Kidney capillary endothelial cell (primary cell): ENCODE results near the gene GALNTL6.
"Not testable (repeated sequence)": the region's sequence is repeated elsewhere in the genome, so short reads cannot be mapped to it uniquely, and the experiment has no call there.

Experiments
- DNase-seq: peaks from one replicate; pipeline ENCODE4 v3.0.0-alpha.2; 2018; ENCODE audit warnings: low spot score

Gene GALNTL6

GRCh38 chr4:172947594-172947993, 1134.4 kb downstream of the GALNTL6 start:
- DNase-seq: no peak

DNA sequence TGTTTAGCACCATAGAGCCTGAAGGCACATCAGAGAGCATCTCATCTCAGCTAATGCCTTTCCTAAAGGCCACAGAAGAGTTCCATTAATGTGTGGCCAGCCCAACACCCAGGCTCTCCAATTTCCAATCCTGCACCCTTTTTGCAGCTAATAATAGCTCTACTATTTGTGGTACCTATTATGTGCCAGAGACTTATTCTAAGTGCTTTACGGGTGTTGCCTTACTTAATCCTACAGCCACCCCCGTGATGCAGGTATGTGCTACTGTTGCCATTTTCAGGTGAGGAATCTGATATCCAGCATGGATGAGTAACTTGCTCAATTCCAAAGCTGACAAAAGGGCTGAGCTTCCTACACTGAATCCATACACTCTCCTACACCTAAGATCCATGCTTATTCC, 1137.8 kb downstream of the GALNTL6 start:
- DNase-seq: no peak

DNA sequence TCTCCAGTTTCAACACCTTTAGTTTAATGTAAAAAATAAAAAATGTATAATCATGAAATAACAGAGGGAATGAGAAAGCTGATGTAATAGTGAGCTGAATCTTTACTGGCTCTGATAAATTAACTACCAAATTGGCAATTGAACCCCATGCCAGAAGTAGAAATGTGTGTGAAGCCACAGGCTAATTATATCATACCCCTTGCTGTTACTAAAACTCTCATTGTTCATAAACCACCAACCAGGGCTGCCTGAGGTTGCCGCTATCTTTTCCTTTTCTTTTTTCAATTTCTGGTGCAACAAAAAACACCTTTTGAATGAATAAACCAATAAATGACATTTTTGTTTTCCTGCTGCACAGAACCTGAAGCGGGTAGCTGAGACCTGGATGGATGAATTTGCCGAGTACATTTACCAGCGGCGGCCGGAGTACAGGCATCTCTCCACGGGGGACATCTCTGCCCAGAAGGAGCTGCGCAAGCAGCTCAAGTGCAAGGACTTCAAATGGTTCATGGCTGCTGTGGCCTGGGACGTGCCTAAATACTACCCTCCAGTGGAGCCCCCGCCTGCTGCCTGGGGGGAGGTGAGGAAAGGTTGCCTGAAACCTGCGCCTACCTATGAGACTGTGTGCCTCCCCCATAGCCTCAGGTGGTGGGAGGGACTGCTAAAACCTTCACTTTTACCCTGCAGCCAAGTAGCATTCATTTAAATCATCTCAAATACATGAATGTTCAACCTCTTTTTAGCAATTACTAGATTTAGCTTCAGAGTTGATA, 1138.7 kb downstream of the GALNTL6 start:
- DNase-seq: no peak

- no peak for DNase-seq
Measured at GRCh38 chr4:172953896-172954568, 1140.8 kb downstream of the GALNTL6 start.

DNA sequence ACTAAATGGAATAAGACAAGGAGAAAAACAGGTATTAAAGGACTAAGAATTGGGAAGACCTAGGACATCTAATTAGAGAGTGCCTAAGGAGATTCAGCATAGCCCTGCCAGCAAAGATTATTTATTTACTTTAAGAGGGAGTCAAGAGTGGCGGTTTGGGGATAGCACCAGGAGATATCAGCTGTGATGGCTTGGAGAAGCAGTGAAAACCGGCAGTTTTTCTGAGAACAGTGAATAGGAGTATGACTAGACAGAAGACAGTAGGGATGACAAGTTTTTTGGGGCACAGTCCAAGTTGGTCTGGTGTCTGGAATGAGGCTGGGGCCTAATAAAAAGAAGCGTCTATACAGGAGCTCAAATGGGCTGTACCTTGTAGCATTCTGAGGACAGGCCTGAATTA, 1143.1 kb downstream of the GALNTL6 start:
- not testable (repeated sequence) for DNase-seq

DNA sequence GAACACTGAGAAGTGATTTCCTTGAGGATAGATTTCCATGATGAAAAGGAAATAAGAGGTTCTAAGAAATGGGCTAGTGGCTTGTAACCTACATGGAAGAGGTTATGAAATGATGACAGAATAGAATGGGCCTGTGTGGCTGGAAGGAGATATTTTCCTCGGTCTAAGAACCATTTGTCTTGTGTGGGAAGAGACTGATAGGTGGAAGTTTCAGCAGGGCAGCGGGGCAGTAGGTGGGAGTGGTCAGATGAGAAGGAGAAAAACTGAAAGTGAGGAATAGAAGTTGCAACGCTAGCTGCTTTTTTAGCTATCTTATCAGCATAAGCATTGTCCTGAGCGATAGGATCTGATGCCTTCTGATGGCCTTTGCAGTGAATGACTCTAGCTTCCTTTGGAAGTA, 1144.0 kb downstream of the GALNTL6 start:
- DNase-seq: no peak

GRCh38 chr4:172962564-172963353, 1149.6 kb downstream of the GALNTL6 start:
- no peak for DNase-seq

DNA sequence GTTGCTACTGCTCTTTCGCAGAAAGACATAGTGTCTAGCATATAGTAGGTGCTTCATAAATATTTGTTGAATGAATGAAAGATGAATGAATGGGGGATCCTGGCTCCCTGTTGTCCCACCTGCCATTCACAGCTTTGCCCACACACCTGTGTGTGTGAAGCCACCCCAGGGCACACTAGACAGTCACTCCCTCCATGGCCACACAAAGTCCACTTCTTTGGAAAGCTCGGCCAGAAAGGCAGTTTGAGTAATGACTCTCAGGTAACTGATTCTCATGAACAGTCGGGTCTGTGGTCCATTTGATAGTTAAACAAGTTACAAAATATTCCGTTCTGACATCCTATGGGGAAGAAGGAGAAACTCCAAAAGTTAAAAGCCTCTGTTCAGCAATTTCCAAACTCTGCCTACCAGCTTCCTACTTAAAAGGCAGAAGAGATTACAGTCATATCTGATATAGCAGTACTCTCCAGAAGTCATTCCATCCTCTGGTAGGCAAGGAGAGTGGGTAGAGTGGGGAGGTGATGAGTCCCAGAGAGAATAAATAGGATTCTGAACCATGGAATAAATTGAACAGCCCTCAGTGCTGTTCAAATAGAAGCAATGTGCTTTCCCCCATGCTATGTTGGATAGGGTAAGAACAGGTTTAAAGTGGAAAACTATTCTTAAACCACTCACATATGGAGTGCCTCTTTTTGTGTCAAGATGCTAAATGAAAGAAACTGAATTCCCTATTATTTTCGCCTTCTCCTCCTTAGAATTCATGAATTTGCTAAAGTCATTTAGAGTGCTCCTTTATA, 1150.5 kb downstream of the GALNTL6 start:
- no peak for DNase-seq

GRCh38 chr4:172970189-172970588, 1157.0 kb downstream of the GALNTL6 start:
- not testable (repeated sequence) for DNase-seq

DNA sequence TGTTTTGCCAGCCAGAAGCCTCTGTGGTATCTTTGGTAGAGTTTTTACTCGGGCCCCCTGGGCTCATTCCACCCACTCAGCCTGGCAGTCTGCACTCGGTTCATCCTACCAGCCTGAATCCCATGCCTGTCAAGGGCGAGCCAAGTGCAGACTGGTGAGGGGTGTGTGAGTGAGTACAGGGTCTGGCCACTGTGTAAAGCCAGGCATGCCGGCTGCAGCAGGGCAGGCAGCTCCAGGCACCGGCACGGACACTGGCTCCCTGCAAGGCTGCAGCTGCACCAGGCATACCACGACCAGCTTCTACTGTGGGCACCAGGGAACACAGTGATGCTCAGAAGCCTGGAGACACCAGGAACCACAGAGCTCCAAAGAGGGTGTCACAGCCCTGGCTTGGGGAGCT, 1161.4 kb downstream of the GALNTL6 start:
- no peak for DNase-seq

DNA sequence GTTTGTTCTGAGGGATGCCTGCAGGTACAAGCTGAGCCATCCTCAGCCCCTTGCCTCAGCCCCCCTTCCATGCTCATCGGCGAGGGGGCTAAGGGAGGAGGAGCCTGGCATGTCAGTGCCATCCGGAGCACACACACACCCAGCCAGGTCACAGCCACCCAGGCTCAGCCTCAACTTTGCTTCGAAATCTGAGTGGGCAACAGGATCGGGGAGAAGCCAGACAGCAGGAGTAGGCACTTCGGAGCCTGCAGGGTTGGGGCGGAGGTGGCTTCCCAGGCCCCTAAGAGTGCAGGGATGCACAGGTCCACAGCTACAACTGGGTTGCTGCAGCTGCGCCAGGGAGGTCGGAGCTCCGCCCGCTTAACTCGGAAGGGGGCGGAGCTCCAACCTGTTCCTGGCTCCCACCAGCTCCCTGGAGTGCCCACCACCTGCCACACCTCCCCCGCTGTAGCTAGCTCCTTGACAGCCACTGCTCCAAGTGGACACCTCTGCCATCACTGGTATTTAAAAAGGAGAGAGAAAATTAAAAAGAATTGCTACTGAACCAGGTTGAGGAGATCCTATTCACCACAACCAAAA, 1162.5 kb downstream of the GALNTL6 start:
- DNase-seq: no peak

GRCh38 chr4:172977491-172978041, 1164.4 kb downstream of the GALNTL6 start:
- DNase-seq: not testable (repeated sequence)

DNA sequence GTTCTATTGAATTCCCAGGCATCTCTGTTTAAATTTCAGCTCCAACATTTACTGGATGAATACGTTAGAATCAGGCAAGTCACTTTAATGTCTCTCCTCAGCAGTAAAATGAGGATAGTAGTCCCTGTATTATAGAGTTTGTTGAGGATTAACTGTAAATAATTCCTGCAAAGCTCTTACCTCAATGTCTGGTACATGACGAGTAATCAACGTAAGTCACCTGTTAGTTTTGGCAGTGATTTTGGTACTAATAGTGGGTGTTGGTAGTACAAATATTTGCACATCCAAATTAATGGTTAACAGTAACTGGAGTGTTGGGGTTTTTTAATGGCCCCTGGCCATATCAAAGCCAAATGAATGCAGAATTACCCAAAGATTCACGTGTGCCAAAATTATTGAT, 1165.6 kb downstream of the GALNTL6 start:
- DNase-seq: no peak

DNA sequence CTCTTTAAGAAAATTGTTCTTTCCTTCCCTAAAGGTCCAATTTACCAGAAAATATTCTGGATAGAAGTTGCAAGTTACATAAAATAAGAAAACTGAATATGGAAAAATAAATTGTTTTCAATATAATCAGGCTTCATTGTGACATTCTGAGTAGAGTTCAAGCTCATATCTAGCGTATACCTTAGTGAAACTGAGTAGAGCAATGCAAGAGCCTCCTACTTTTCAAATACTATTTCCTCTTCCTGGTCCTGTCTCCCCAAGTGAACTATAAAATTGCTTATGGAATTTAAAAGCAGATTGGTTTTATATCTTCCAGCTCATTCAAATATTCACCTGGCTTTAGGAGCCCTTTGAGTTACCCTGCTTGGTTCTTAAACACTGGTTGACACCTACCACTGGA, 1166.1 kb downstream of the GALNTL6 start:
- no peak for DNase-seq

DNA sequence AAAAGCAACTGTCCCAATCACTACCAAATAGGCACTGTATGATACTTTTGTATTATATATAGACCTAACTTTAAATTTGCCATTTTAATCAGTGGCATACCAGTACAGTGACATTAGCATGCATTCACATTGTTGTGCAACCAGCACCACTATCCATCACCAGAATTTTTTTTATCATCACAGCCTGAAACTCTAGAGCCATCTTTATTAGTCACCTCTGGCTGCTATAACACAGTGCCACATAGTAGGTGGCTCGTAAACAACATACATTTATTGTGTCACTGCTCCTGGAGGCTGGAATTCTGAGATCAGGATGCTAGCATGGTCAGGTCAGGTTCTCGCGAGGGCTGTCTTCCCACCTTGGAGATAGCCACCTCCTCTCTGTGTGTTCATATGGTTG, 1167.0 kb downstream of the GALNTL6 start:
- DNase-seq: no peak

DNA sequence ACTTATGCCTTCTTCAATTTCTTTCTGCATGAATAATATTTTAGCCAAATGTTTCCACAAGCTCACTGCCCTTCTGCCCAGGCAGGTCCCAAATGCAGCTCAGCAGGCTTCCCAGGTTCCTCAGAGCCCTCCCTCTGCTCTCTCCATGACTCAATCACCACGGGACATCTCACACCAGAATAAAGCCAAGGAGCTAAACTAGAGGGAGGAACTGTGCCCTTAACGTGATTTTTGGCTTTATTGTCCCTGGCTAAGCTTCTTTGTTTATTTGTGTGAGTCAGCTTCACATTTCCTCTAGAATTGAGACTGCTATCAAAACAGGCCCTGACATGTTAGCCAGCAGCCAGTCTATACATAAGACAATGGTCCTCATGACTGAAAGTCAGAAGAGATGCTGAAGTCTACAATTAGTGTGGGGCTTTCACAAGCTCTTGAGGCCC, 1169.0 kb downstream of the GALNTL6 start:
- DNase-seq: peak; percentile 90

- no peak for DNase-seq
Measured at GRCh38 chr4:172983014-172983413, 1169.8 kb downstream of the GALNTL6 start.

- DNase-seq: no peak
Measured at GRCh38 chr4:172983631-172984030, 1170.4 kb downstream of the GALNTL6 start.

- peak; percentile 7 for DNase-seq
Measured at GRCh38 chr4:172985552-172985951, 1172.3 kb downstream of the GALNTL6 start.

- DNase-seq: no peak
Measured at GRCh38 chr4:172986114-172986513, 1172.9 kb downstream of the GALNTL6 start.
